Amygdala (tissue), 56 donors: ENCODE data around the gene POFUT2.
A peak's percentile ranks its signal among the peaks of the same experiment; 100 is the strongest.

Source experiments
- DNase-seq, 56 donors: peaks; one replicate each; lab custom pipeline; 2025; lab: John Stamatoyannopoulos, UW

Gene POFUT2

DNA sequence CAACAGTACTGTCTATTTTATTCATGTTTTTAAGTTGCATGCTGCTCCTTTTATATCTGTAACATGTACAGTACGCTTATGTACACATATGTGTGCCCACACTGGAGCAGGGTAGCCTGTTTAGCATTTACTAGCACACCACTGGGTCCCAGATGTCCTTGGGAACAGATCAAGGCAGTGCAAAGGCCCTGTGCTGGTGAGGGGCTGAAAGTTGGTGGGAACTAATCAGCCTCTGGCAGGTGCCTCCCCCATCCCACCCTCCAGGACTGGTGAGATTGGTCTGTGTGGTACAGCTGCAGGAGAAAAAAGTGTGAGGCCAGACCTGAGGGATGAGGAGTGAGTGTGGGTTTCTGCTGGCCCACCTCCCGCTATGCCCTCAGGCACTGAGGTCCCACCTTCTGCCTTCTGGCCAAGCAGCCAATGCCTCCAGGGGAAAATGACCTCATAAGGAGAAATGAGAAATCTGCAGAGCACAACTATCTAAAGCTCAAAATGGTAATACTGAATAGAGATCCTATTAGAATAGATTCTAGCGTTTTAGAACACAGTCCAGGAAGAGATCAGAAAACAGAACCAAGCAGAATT is 58.9 kb downstream of the POFUT2 start:
- no peak for DNase-seq

DNA sequence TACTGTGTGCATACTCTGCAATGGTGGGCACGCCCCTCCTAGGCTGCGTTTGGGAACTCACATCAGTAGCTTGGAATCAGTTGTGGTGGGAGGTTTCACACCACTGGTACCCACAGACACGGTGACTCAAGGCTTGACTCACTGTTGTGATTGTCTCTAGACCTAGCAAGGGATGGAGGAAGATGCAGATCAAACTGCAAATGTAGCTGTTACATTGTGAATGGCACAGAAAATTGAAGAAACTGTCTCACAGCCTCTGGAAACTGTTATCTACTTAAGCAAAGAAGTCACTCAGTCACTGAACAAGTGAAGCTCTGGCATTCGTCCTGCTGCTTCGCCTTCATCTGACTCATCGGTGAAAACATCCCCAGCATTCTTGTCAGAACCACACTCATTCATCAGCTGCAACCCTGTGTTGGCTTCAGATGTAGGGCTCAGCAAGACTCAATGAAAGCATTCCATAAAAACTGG is 59.5 kb downstream of the POFUT2 start:
- peak in 16 of 56 donors; percentile 9 to 78 (median 44) for DNase-seq

DNA sequence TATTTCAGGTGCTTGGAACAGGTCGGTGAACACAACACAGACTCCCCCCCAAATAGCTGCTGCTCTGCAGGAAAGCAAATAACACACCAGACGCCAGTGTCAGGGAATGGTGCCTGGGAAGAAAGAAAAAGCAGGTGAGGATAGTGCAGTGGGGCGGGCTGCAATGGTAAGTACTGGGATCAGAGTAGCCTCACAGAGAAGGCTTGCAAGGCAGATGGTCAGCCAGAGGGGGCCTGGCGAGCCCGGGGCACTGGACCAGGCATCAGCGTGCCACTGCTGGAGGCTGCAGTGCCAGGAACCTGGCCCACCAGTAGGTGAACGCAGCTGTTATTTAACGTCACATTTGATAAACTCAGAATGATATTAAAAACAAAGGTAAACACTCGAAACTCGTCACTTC is 60.0 kb downstream of the POFUT2 start:
- no peak for DNase-seq

DNA sequence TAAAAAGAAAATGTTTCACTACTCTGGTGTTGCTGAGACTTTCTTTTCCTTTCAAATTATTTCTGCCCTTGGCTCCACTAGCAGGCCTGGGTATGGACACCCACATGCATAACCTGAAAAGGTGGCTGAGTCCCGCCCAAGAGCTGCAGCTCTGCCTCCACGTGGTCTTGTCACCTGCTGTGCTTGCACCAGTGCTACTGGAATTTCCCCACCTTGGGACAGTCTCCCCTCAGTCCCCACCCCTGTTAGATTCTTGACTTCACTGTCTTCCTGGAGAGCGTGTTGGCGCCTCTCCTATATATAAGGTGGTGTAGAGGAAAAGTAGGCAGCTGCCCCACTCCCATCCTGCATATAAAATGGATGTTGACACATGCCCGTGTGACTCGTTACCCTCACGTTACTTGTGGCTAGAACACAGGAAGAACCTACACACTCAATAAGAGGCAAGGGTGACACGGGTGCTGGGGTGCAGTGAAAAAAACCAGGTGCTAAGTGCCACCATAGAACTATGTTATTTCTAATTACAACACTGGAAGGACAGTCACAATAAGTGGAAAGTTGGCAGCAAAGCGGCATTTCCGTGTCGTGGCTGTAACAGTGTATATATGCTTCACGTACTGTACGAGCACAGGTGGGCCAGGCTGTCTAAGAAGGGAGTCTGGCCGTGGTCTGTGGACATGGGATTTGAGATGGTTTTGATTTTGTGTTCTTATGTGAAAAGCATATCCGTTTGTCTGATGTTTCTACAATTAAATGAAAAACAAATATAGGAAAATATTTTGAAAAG is 61.0 kb downstream of the POFUT2 start:
- DNase-seq: no peak

DNA sequence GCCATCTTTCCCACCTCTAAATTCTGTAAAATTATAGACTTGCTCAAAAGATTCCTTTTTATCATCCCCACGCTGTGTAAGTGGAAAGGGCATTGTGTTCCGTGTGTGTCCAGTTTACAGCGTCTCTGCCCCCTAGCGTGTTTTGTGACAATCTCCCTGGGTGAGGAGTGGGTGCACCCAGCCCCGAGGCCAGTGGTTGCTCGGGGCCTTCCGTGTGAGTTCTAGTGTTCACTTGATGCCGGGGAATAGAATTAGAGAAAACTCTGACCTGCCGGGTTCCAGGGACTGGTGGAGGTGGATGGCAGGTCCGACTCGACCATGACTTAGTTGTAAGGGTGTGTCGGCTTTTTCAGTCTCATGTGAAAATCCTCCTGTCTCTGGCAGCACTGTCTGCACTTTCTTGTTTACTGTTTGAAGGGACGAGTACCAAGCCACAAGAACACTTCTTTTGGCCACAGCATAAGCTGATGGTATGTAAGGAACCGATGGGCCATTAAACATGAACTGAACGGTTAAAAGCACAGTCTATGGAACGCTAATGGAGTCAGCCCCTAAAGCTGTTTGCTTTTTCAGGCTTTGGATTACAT is 61.9 kb downstream of the POFUT2 start:
- DNase-seq: no peak

DNA sequence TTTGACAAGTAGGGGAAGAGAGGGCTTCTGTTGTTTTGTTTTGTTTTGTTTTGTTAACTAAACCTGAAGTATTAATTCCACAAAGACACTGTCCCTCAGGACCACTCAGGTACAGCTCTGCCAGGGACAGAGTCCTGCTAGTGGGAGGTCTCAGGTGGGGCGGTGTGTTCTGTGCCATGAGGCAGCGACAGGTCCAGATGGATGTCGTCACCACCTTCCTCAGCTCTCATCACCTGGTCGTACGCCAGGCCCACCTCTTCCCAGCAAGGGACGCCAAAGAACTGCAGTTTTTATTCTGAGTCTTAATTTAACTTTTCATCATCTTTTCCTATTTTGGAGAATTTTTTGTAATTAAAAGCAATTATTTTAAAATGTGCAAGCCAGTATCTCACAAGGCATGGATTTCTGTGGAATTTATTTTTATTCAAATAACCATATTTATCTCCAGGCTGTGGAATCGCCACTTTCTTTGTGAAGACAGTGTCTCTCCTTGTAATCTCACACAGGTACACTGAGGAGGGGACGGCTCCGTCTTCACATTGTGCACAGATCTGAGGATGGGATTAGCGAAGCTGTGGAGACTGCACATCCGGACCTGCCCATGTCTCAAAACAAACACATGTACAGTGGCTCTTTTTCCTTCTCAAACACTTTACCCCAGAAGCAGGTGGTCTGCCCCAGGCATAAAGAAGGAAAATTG is 62.5 kb downstream of the POFUT2 start:
- DNase-seq: no peak

DNA sequence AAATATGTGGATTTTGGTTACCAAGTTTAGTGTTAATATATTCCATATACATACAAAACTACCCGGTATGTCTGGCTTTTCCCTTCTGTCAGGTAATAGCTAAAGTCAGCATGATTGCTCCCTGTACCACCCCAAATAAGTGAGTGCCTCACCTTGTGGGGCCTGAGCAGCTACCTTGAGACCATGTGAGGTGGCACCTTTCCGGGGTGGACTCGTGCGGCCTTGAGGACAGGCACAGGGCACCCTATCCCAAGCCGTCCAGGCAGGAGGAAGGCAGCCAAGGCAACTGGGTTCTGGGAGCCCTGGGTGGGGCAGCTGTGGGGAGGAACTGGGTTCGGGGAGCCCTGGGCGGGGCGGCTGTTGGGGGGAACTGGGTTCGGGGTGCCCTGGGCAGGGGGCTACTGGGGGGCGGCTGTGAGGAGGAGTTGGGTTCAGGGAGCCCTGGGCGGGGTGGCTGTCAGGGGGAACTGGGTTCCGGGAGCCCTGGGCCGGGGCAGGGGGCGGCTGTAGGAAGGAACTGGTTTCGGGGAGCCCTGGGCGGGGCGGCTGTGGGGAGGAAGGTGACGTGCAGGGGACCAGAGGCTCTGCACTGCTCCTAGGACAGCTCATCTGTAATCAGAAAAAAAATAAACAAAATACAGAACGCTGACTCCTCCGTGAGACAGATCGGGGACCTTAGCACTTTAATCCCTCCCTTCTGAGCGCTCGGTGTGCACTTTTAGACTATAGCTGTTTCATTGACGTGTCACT is 63.3 kb downstream of the POFUT2 start:
- no peak for DNase-seq

DNA sequence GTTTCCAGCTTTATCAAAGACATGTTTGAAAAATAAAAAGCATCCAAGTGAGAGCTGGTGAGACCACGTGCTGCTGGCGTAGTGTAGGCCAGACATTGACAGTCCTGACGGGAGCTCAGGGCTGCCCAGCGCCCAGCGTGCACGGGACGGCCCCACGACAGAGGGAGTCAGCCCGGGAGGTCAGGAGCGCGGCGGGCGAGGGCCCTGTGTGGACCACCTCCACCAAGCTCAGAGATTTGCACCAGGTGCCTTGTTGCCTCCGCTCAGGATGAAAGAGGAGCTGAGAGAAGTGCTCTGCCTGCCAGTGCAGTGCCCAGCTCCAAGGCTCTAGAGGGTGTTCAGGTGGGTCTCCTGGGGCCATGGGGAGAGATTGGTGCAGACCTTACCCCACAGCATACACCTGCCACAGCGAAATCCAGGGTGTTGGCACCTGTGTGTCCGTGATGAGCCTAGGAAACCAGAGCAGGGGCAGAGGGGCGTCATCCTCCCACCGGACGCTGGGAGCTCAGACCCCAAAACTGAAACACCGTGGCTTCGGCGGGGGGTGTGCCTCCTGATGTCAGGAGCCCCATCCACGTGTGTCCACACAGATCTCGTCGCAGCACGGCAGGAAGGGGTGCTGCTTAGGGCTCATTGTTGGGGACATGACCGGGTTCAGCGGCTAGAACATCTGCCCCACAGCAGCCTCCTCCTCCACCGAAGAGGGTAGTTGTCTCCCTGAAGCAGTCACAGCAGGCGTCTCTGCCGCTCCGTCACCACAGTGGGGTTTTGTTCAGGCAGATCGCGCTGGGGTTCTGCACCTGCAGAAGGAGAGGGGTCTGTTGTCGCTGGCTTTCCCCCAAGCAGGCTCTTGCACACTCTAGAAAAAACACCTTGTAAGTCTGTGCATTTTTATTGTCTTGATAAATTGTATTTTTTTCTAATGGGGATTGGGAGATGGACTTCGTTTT is 64.2 kb downstream of the POFUT2 start:
- DNase-seq: no peak

DNA sequence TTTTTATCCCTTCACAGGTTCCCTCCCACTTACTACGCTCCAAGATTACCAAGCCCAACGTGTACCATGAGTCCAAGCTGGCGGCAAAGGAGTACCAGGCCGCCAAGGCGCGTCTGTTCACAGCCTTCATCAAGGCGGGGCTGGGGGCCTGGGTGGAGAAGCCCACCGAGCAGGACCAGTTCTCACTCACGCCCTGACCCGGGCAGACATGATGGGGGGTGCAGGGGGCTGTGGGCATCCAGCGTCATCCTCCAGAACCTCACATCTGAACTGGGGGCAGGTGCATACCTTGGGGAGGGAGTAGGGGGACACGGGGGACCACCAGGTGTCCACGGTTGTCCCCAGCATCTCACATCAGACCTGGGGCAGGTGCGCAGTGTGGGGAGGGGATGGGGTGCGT is 65.7 kb downstream of the POFUT2 start:
- no peak for DNase-seq

DNA sequence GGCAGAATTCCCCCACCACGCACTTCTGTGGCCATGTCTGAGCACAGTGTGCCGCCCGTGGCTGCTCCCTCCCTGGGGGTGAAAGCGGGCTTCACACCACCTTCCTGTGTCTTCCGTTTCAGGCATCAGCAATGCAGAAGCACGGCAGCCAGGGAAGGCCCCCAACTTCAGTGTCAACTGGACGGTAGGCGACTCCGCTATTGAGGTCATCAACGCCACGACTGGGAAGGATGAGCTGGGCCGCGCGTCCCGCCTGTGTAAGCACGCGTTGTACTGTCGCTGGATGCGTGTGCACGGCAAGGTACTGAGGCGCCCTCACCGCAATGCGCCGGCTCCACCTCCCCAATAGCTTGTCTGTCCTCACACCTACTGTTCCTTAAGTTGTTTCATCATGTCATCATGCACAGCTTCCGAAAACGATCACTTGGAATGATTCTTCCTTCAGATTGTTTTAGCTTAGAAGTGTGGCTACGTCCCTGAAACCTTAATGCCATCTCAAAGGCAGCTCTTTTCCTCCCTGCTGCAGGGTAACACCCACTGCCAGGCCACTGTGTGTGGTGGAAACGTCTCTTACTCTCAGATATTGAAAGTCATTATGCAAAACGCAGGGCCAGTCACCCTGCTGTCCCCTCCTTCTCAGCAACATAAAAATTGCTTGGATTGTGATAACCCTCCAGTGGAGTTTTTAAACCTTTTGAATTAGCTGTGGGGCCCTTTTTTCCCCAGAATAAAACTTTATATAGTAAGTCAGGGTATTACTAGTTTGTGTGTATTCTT is 66.8 kb downstream of the POFUT2 start:
- DNase-seq: no peak

DNA sequence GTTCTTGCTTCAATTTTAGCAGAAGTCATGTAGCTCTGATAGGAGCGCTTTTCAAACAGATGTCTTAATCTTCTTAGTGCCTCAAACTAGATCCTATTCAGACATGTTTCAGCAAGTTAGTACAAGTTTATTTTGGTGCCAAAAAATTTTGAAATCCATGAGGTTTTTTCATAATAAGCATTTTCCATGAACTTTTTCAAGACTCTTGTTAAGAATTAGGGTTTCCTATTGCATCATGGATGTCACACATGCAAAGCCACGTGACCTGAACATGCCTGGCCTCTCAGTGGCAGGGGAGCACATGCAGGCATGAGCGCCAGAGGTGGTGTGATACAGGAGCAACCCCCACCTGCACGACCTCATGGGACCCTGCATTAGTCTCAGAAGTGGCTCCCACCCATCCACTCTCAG is 67.6 kb downstream of the POFUT2 start:
- DNase-seq: no peak

DNA sequence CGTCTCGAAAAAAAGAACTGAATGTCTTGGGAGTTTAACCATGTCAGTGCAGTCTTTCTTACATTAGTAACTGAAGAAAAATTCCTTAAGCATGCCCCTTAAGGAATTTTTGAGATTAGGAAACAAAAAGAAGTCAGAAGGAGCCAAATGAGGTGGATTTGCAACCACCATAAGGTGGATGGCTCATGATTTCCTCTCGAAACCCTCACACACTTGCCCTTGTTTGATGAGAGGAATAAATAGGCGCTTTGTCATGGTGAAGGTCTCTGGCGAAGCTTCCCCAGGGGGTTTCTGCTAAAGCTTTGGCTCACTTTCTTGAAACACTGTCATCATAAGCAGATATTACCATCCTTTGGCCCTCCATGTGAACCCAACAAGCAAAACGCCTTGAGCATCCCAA is 68.2 kb downstream of the POFUT2 start:
- DNase-seq: no peak

DNA sequence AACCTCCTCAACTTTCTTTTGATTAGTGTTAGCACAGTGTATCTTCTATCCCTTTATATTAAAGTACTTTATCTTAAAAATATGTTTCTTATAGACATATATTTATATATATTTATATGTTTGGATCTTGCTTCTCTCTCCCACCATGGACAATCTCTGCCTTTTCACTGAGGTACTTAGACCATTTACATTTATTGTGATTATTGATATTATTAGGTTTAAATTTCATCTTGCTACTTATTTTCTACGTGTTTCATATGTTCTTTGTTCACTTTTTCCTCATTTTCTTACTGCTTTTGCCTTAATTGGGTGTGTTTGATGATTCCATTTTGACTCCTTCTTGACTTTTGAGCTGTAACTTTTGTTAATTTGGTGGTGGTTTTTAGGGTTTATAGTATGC is 70.7 kb downstream of the POFUT2 start:
- DNase-seq: no peak

DNA sequence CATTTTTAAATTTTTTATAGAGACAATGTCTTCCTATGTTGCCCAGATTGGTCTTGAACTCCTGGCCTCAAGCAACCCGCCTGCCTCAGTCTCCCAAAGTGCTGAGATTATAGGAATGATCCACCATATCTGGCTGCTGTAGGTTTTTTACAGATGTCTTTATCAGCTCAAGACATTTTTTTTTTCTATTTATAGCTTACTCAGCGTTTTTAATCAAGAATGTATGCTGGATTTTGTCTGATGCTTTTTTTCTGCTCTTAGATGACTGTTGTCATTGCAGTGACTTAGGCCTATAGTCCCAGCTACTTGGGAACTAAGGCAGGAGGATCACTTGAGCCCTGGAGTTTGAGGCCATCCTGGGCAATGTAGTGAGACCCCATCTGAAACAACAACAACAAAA is 72.5 kb downstream of the POFUT2 start:
- no peak for DNase-seq
